Head of caudate nucleus (tissue), 42 donors: Measurements from ENCODE around the gene PARL.
A peak's percentile ranks its signal among the peaks of the same experiment; 100 is the strongest.
"Not testable (repeated sequence)": the region's sequence is repeated elsewhere in the genome, so short reads cannot be mapped to it uniquely, and the experiment has no call there.

Experiments
- DNase-seq, 42 donors: peaks; one replicate each; pipeline versions ENCODE4 v3.0.0 to v3.0.0-alpha.2; 2020 to 2021; ENCODE audit warnings: mixed read lengths in 7 of 42
- intact Hi-C: fragments of 100-400 bp; cut with DNase I; formaldehyde crosslinking; loops from one replicate; pipeline ENCODE4 v1.15.0; 2022

The PARL gene

DNA sequence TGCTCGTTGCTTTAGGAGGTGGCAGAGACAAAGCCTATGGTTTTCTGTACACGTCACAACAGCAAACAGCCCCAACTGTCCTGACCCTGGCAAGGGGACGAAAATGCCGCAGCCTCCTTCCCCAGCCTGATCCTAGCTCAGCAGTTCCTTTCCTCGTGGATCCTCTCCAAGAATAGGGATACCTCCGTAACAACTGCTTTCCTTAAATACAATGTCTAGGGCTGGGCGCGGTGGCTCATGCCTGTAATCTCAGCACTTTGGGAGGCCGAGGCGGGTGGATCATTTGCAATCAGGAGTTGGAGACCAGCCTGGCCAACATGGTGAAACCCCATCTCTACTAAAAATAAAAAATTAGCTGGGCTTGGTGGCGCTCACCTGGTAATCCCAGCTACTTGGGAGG lies 76.3 kb downstream of the PARL start:
- DNase-seq, result peak in 3 of 42 donors; percentile 3 to 12 (median 7)
- intact Hi-C loops, result no loop called here

DNA sequence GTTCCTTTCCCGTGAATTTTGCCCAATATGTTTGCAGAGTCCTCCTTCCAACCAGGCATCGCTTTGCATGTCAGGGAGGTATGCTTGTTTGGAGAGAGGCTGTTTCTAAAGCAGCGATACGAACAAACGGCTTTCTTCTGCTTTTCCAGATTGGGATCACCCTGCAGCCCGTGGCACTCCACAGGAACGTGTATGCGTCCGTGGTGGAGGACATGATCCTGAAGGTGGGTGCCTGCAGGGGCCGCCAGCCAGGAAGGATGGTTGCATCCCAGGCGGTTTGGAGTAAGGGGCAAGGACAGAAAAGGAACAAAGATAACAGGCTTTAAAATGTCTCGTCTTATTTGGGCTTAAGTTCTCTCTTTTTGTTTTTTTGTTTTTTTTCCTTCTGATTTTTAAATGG lies 76.8 kb downstream of the PARL start:
- DNase-seq, result peak in 4 of 42 donors; percentile 2 to 11 (median 5)
- intact Hi-C loops, result no loop called here

DNA sequence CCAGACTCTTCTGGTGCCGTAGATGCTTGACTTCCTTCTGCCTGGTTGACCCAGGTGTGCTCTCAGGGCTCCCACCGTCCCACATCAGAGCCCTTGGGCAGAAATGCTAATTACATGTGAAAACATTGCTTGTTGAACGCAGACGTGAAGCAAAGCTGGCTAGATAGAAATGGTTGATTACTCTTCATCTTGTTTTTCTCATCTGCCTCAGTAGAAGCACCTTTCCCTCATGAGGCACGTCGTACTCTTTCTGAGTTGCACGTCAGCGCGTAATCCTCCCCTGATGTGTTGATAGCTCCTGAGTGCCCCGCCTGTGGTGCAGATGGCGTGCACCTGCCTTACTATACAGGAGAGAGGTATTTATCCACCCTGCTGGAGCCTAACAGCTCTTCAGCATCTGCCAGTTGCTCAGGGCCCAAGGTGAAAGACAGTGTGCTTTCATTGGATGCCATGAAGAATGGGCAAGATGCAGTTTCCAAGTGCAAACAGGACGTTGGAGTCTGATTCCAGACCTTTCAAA lies 77.4 kb downstream of the PARL start:
- intact Hi-C loops, result no loop called here
- DNase-seq, result peak in 4 of 42 donors; percentile 2 to 19 (median 3)

DNA sequence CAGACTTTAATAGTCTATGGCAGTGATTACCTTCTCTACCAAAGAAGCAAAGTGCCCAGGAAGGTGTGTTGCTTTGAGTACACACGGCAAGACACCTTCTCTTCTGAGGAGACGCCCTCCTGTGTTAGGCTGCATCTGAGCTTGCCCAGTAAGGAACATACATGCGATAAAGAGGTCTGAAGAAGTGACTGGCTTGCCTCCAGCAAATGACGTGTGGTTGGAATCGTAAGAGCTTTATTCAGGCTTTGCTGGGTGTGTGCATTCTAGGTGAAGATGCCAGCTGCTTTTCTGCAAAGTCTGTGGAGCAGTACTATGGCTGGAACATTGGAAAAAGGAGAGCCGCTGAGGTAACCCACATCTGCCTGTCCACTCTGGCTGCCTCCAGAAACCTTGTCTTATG lies 81.7 kb downstream of the PARL start:
- DNase-seq, result peak in 5 of 42 donors; percentile 10 to 44 (median 35)

DNA sequence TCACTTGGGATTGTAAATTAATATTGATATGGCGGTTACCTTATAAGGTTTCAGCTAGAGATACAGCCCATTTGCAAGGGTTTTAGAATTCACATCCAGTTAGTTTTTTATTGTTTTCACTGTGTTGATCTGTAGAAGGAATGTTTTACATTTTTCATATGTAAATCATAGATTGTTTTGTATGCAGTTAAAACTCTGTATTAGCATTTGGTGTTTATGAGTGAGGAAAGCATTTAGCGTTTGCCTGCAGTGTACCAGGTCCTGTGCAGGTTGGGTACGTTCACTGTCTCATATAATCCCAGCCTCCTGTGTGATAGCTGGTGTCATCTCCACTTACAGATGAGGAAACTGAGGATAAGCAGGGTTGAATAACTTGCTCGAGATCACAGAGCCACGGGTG lies 83.1 kb downstream of the PARL start:
- DNase-seq, result no peak
- intact Hi-C loops, result no loop called here

More for the DNA sequence above, 81.7 kb downstream of the PARL start:
- intact Hi-C loops, result no loop called here

DNA sequence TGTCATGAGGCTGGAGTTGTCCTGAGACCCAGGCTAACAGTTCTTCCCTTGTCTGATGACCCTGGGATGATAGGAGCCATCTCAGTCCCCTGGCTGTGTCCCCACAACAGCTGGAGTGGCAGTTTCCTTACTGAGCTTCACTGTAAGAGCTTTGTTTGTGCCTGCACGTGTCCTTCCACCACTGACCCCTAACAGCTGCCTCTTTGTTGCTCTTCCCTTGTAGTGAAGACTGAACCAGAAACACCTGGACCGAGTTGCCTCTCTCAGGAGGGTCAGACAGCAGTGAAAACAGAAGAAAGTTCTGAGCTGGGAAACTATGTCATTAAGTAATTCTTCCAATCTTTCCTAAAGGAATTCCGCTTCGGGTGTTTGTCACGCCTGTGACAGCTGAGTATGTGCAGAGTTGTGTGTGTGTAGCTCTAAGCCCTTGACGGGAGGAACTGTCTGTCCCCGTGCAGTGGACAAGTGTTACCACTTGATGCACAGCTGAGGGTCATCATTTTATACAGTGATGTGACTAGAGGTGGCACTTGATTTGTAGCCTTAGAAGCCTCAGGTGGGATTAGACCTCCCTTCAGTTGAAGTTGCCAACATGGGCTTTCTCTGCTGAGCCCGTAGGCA lies 84.3 kb downstream of the PARL start:
- peak; percentile 47 to 94 (median 86) for DNase-seq
- intact Hi-C loops, result no loop called here

DNA sequence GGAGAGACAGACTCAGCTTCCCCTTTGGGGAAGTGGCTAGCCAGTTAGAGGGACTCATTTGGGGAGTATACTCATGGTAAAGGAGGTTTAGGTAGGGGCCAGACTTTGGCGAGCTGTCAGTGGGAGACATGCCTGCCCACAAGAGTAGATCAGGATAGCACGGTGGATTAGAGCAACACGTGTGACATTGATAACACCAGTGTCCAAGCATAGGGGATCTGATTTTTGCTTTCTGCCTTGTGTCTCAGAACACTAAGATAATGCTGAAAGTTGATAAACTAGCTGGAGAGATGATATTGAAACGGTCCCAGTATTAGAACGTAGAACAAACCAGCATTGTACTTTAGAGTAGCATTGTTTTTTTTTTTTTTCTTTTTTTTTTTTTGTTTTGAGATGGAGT lies 85.2 kb downstream of the PARL start:
- DNase-seq, result no peak

DNA sequence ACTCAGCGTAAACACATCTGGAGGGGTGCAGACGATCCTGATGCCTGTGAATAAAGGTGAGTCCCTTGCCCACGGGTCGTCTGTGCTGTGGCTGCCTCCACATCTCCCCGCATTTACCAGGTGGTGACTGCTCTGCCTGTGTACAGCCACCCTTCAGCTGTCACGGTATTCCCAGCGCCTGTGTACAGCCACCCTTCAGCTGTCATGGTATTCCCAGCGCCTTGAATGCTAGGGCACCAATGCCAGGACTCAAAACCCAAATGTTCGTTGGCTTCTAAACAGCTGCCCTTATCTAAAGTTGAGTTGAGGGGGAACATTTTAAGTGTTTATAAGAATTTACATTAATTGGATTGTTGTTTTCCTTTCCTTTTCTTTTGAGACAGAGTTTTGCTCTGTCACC lies 86.7 kb downstream of the PARL start:
- DNase-seq, result peak in 1 of 42 donors; percentile 11
- intact Hi-C loops, result no loop called here

More for the DNA sequence above, 85.2 kb downstream of the PARL start:
- intact Hi-C loops, result no loop called here

DNA sequence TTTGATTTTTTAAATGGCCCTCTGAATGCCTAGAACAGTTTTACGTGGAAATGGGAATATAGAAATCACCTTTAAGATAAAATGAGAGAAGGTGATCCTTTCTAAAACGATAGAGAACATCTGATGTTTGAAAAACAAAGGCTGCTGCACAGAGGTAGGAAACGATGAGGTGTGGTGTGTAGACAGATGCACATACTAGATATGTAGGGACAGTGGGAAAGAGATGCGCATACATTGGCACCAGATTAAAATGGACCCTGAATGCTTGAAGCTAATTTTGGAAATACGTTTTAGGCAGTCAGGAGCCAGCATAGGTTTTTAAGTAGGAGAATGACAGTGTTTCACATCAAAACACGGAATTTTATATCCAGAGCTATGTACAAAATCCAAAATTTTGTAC lies 88.3 kb downstream of the PARL start:
- intact Hi-C loops, result no loop called here
- no peak for DNase-seq

DNA sequence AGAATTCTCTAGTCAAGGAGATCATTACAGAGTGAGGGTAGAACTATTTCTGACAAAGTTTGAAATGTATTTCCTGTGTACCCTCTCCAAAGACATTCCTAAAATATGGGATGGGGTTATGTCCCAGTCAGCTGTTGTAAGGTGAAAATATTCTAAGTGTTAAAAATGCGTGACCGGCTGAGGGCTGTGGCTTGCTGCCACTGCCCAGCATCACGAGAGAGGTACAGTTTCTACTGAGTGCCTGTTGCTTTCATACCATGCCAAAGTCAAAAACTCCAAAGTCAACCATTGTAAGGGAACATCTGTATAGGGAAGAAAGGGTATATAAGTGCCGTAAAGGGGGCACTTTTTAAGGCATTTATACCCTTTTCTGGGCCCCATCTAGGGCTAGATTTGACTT lies 90.2 kb downstream of the PARL start:
- no peak for DNase-seq

DNA sequence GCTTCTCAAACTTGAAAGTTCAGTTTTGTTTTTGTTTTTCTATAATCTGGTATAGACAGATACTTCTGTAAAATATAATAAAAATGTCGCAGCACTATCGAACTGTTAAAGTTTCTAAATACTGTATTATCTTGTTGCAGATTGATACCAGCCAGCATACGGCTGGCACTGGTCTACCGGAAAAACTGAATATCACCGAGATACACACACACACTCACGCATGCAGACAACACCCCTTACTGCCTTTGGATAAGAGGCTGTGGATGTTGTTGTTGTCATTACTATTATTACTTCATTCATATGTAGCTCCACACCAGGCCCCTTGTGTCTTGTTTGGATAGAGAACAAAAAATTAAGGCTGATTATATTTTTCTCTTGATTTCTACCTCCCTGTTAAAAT lies 91.7 kb downstream of the PARL start:
- no peak for DNase-seq
- intact Hi-C loops, result no loop called here

More for the DNA sequence above, 90.2 kb downstream of the PARL start:
- intact Hi-C loops, result no loop called here

DNA sequence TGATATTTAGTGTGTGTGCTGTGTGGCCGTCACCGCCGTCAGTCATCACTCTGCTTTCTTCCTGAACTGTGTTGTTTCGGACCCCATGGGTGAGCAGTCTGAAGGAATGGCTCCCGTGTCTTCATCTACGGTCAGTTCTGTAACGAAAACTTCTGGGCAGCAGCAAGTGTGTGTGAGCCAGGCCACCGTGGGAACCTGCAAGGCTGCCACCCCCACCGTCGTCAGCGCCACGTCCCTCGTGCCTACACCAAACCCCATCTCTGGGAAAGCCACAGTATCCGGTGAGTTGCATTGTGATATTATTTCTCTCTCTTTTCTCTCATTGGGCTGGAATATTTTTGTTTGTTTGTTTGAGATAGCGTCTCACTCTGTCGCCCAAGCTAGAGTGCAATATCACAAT lies 94.0 kb downstream of the PARL start:
- DNase-seq, result no peak
- intact Hi-C loops, result no loop called here

DNA sequence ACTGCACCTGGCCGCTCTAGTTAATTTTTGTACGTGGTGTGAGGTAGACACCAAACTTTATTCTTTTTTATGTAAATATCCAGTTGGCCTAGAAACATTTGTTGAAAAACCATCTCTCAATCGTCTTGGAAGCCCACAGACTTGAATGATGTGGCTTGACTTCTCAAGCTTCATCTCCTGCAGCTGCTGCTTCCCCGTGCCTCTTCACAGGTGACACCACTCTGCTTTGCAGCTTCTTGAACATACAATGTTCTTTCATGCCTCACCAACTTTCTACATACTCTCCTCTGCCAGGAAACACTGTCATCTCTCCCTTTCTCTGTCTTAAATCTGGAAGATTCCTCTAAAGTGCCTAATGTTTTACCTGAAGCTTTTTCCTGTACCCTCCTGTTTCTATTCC lies 94.9 kb downstream of the PARL start:
- peak in 1 of 42 donors; percentile 22 for DNase-seq
- intact Hi-C loops, result no loop called here

DNA sequence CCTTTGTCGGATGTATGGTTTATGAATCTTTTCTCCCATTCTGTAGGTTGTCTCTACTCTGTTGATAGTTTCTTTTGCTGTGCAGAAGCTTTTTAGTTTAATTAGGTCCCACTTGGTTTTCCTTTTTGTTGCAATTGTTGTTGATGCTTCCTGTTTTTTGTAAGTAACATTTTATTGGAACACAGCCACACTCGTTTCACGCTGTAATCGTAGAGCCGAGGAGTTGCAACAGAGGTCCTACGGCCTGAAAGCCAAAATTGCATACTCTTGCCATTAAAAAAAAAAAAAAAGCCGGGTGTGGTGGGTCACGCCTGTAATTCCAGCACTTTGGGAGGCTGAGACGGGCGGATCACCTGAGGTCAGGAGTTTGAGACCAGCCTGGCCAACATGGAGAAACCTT lies 100.2 kb downstream of the PARL start:
- intact Hi-C loops, result not testable (repeated sequence)

DNA sequence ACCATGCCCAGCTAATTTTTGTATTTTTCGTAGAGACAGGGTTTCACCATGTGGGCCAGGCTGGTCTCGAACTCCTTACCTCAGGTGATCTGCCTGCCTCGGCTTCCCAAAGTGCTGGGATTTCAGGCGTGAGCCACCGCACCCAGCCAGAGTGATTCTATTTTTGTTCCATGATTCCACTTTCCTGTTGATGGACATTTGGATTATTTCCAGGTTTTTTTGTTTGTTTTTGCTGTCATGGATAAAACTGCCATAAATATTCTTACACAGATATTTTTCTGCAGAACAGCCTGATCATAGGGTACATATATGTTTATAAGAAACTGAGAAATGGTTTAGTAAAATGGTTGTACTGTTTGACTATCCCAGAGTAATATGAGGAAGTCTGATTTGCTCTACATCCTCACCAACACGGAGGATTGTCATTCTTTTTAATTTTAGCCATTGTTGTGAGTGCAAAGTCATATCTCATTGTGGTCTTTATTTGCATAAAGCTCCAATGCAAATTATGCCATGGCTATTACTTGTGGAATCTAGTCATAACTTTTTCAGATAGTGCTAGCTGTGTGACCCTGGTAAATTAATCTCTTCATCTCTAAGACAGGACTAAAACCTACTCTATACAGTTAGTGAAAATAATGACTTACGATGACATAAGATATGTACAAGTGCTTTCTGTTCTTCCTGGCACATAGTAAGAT lies 102.0 kb downstream of the PARL start:
- no peak for DNase-seq
- intact Hi-C loops, result no loop called here

More for the DNA sequence above, 100.2 kb downstream of the PARL start:
- not testable (repeated sequence) for DNase-seq

DNA sequence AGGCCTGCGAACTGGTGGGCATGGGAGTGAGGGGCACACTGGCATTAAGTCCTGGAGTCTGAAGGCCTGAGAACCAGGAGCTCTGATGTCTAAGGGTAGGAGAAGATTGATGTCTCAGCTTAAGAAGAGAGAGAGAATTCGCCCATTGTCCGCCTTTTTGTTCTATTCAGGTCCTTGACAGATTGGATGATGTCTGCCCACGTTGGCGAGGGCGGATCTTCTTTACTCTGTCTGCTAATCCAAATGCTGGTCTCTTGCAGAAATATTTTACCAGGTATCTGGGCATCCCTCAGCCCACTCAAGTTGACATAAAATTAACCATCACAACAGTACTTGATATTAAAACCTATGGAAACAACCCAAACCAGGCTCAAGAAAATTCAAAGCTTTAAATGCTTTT lies 103.4 kb downstream of the PARL start:
- DNase-seq, result peak in 33 of 42 donors; percentile 28 to 89 (median 61)
- intact Hi-C loops, result no loop called here

DNA sequence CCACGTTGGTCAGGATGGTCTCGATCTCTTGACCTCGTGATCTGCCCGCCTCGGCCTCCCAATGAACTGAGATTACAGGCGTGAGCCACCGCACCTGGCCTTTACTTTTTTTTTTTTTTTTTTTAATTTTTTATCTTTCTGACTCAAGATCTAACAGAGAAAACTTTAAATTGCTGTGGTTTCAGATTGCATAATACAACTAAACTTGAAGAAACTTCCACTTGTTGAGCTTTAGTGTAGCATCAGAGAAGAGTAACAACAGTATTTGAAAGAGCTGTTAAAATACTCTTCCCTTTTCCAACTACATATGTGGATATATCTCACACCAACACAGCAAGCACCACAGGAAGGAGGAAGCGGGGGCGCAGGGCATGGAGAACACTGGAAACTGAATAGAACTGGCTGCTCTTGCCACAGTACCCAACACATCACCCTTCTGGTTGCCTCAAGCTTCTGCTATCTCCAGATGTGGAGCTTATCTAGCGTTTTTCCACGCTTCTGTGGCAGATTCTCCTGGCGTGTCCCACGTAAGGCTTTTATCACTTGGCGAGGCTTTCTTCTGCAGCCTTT lies 104.7 kb downstream of the PARL start:
- DNase-seq, result no peak
- intact Hi-C loops, result no loop called here
